Testis (tissue), 3 donors: ENCODE data around the gene KCNQ5. TPM values are rescaled to one million over a fixed set of nuclear protein-coding genes. Genes with fewer than 3 reads are reported as not detected.

Source experiments
- DNase-seq: peaks from one replicate; pipeline ENCODE4 v3.0.0-alpha.2; 2019
- H3K27ac ChIP-seq, 2 donors: fragments of 200-600 bp; sonication (generic); one replicate each; pipeline ENCODE4 v1.5.1; 2019
- H3K27me3 ChIP-seq: fragments of 200-600 bp; sonication (generic); one replicate; pipeline ENCODE4 v1.5.1; 2019
- H3K36me3 ChIP-seq: fragments of 200-600 bp; sonication (generic); one replicate; pipeline ENCODE4 v1.5.1; 2017; ENCODE audit warnings: low read depth; ENCODE audit errors: missing control alignments
- H3K4me1 ChIP-seq: fragments of 200-600 bp; sonication (generic); one replicate; pipeline ENCODE4 v1.5.1; 2019
- H3K4me3 ChIP-seq, 2 donors: fragments of 200-600 bp; sonication (generic); one replicate each; pipeline ENCODE4 v1.5.1; 2017 to 2019
- H3K9me3 ChIP-seq: fragments of 200-600 bp; sonication (generic); one replicate; pipeline ENCODE4 v1.5.1; 2017
- CTCF ChIP-seq, 3 experiments: fragments of 450-650 bp in 2 of 3; fragments of 200-600 bp in 1 of 3; sonication (generic) in 1 of 3; IDR thresholded peaks; one replicate each; pipeline ENCODE4 v1.5.1; 2016 to 2019; ENCODE audit warnings: antibody characterized with exemption in 3 of 3, mild to moderate bottlenecking in 2 of 3, moderate library complexity in 1 of 3
- POLR2A ChIP-seq: fragments of 450-650 bp; IDR thresholded peaks from one replicate; pipeline ENCODE4 v1.6.1; 2017; ENCODE audit warnings: antibody characterized with exemption, mild to moderate bottlenecking, moderate library complexity
- WGBS, 2 donors: methylation state at CpG; one replicate each; pipeline ENCODE4 v1.1.5; 2018; 5-methylcytosine and 5-hydroxymethylcytosine counted together
- intact Hi-C: fragments of 100-400 bp; cut with DNase I; formaldehyde crosslinking; loops from one replicate; pipeline ENCODE4 v1.15.1; 2023; ENCODE audit warnings: low total_unique reads
- polyA plus RNA-seq: library from polyadenylated mRNA; stranded (reverse); fragments of 350-450 nt; fragmentation: Illumina TruSeq; extraction: RNeasy Lipid Tissue Mini Kit (QIAGEN cat#74804); gene quantifications from one replicate; pipeline ENCODE4 v1.2.3, GENCODE V29; 2014; ENCODE audit warnings: low read depth, low replicate concordance; ENCODE audit not compliant: insufficient read depth
- total RNA-seq, 2 donors: library from RNA; depleted of rRNA; stranded (reverse); fragments of >200 nt; gene quantifications; one replicate each; pipeline ENCODE4 v1.2.3, GENCODE V29; 2016

The KCNQ5 gene
- total and polyA plus RNA-seq, 3 donors from 2014 or later: 0.43 to 1.1 (median 0.73) TPM

DNA sequence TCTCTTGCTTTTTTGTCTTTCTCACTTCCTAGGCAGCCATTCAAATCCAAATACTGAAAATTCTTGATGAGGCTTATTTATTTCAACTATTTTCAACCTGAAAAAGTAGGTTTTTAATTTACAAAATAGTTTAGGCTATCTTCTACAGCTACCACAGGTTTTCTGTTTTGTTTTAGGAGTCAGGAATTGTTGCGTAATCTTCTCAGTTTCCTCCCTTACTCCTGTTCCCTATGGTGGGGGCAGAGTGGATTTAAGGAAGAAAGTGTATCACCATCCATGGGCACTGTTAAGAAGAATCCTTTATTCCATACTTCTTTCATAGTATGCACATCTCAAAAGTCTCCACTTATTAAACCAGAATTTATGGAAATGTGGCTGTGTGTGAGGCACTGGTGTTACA, 421.0 kb downstream of the KCNQ5 start:
- intact Hi-C loops: no loop called here
- H3K27ac ChIP-seq: no peak overlapping the region

DNA sequence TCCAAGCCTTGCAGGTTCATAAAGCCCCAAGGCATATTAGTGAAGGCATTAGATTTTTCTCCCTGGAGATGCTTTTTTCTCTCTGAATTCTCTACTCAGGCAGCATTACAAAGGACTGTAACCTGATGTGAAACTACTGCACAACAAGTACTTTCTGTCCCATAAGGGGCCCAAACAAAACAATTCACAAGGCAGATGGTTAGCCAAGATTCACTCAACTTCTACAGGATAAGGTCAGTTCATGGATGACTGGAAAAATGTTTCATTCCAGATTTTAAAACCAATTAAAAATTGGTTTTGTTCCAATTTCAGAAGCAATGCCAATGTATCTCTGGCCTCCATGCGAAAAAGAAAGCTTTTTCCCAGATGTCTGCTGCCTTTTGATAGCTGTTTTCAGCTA, 421.6 kb downstream of the KCNQ5 start:
- 54 to 71% methylated on average over 1 of the region's 1 CpG for WGBS, 2 donors
- Histone ChIP-seq H3K9me3 (no peaks in the 10 kb centered on the region), H3K27ac (no peak overlapping the region), H3K27me3 (no peaks in the 10 kb centered on the region), H3K4me3 (no peak overlapping the region), H3K36me3 (no peaks in the 10 kb centered on the region), H3K4me1 (no peaks in the 10 kb centered on the region)
- no peak for DNase-seq
- intact Hi-C loops: no loop called here
- no peak for TF ChIP-seq POLR2A
- TF ChIP-seq CTCF (IDR thresholded peaks at IDR 0.05): no peak

More for the DNA sequence above, 421.0 kb downstream of the KCNQ5 start:
- 88 to 94% methylated on average over 1 of the region's 1 CpG for WGBS, 2 donors
- no peaks in the 10 kb centered on the region for H3K4me1 ChIP-seq
- H3K9me3 ChIP-seq: no peaks in the 10 kb centered on the region
- H3K27me3 ChIP-seq: no peaks in the 10 kb centered on the region
- no peak overlapping the region for H3K4me3 ChIP-seq
- no peaks in the 10 kb centered on the region for H3K36me3 ChIP-seq
- no peak for TF ChIP-seq CTCF (IDR thresholded peaks at IDR 0.05)
- no peak for TF ChIP-seq POLR2A
- no peak for DNase-seq

GRCh38 chr6:73045609-73046008, 423.7 kb downstream of the KCNQ5 start:
- Histone ChIP-seq H3K4me1 (no peaks in the 10 kb centered on the region), H3K27me3 (no peaks in the 10 kb centered on the region), H3K9me3 (no peaks in the 10 kb centered on the region), H3K36me3 (no peaks in the 10 kb centered on the region), H3K4me3 (no peak overlapping the region), H3K27ac (no peak overlapping the region)
- TF ChIP-seq POLR2A (no peak), CTCF (IDR thresholded peaks at IDR 0.05) (no peak)
- 50 to 55% methylated on average over 2 of the region's 2 CpGs for WGBS, 2 donors
- no peak for DNase-seq
- intact Hi-C loops: no loop called here

DNA sequence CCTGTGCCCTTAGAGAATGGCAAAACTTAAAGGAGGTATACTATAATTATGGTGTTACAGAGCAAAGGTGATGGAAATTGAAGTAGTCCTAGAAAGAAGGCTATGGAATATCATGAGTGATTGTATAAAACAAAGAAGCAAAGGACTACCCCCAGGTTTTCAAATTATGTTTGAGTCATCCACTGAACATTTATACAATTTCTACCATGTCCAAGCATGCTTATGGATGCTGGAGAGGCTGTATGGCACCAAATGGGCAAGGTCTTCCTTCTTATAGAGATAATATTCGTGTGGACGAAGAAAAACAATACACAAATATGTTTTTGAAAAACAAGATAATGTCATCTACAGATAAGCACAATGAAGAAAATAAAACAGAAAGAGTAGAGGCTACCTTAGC, 425.9 kb downstream of the KCNQ5 start:
- H3K4me3 ChIP-seq: no peak overlapping the region
- H3K27me3 ChIP-seq: no peaks in the 10 kb centered on the region
- WGBS, 2 donors: 23 to 32% methylated on average over 2 of the region's 2 CpGs
- TF ChIP-seq CTCF (IDR thresholded peaks at IDR 0.05) (no peak), POLR2A (no peak)
- no peaks in the 10 kb centered on the region for H3K36me3 ChIP-seq
- intact Hi-C loops: no loop called here
- no peak for DNase-seq
- H3K4me1 ChIP-seq: no peaks in the 10 kb centered on the region
- no peak overlapping the region for H3K27ac ChIP-seq
- no peaks in the 10 kb centered on the region for H3K9me3 ChIP-seq

DNA sequence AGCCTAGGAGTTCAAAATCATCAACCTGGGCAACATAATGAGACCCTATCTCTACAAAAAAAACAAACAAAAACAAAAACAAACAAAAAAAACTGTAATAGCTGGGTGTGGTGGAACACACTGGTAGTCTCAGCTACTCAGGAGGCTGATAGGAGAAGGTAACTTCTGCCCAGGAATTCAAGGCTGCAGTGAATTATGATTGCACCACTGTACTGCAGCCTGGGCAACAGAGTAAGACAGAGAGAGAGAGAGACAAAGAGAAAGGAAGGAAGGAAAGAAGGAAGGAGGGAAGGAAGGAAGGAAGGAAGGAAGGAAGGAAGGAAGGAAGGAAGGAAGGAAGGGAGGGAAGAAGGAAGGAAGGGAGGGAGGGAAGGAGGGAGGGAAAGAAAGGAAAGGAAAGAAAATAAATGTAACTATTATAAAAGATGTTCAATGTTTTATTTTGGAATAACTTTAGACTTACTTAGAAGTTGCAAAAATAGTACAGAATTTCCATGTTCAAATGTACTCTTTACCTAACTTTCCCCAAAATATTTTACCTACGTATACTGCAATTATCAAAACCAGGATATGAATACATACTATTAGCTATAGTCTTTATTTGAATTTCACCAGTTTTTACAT, 428.2 kb downstream of the KCNQ5 start:
- WGBS, 2 donors: 95 to 97% methylated on average over 1 of the region's 1 CpG
- H3K4me3 ChIP-seq: no peak overlapping the region
- H3K27me3 ChIP-seq: no peaks in the 10 kb centered on the region
- no peak overlapping the region for H3K27ac ChIP-seq
- H3K4me1 ChIP-seq: no peaks in the 10 kb centered on the region
- TF ChIP-seq POLR2A: no peak
- TF ChIP-seq CTCF (IDR thresholded peaks at IDR 0.05): no peak
- intact Hi-C loops: no loop called here
- H3K9me3 ChIP-seq: no peaks in the 10 kb centered on the region
- H3K36me3 ChIP-seq: no peaks in the 10 kb centered on the region
- DNase-seq: no peak
